ENCODE results near the gene ENG. TPM values are rescaled to one million over a fixed set of nuclear protein-coding genes. Genes with fewer than 3 reads are reported as not detected.
A peak's percentile ranks its signal among the peaks of the same experiment; 100 is the strongest.
"Not testable (repeated sequence)": the region's sequence is repeated elsewhere in the genome, so short reads cannot be mapped to it uniquely, and the experiment has no call there.

ENG gene
- total RNA-seq, 2 experiments from 2014 or later: 10.5 to 11.6 TPM

DNA sequence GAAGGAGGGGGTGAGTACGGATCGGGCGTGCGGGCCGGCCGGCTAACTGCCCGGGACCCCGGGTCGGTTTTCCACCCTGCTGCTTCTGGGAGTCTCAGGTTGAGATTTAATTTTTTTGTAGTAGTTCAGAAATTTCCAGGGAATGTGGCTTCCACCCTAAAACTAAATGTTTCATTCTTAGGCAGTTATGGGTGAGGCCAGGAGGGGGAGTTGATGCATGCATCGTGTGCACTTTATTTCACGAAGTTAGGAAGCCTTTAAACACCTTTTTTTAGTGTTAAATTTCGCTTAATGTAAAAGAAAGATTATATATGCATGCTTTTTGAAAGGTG lies 67.7 kb downstream of the ENG start:
- CTCF ChIA-PET: interaction anchor here (1.3 to 5.0 kb wide), 4 partner anchors 11 to 133 kb away, joined by 3 to 35 read pairs (median 4); no protein-coding TSS in a partner anchor
- Mint-ChIP-seq H3K4me1 (ENCODE audit: low read depth) (peaks cover 61% of the 10 kb centered on the region), H3K27me3 (ENCODE audit: low read depth) (no peaks in the 10 kb centered on the region), H3K4me3 (peak overlapping the region; percentile 95), H3K27ac (peak overlapping the region; percentile 81), H3K36me3 (ENCODE audit: low read depth) (peaks cover 38% of the 10 kb centered on the region), H3K9me3 (no peaks in the 10 kb centered on the region)
- no peak for DNase-seq
- intact Hi-C loops (cut with micrococcal nuclease): loop anchor here (1.0 kb wide), 2 partner anchors 84 to 135 kb away; no protein-coding TSS in a partner anchor

DNA sequence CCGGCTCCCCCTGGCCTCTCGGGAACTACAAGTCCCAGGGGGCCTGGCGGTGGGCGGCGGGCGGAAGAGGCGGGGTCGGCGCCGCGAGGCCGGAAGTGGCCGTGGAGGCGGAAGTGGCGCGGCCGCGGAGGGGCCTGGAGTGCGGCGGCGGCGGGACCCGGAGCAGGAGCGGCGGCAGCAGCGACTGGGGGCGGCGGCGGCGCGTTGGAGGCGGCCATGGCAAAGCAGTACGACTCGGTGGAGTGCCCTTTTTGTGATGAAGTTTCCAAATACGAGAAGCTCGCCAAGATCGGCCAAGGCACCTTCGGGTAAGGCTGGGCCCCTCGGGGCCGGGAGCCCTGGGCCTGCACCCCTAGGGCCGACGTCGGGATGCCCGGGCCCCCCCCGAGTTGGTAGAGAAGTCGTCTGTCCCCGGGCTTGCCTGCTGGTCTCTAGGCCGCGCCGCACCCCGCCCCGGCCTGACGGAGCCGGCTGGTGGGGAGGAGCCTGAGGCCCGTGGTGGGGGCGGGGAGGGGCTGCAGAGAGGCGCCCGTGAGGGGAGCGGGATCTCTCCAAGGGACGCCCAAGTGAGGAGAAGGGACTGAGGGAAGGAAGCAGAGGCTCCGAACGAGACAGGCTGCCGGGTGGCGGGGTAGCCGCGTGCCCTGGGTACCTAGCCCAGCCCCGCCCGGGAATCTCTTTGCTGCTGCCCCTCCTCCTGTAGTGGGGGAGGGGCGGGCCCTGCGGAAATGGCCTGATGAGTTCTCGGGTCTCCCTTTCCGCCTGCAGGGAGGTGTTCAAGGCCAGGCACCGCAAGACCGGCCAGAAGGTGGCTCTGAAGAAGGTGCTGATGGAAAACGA lies 68.3 kb downstream of the ENG start, which contains the start of gene CDK9:
Gene CDK9 (plus strand): TSS at position 102 of the 840 bp plus-strand sequence. CDS start 115 bp downstream, at position 217.
- intact Hi-C loops (cut with micrococcal nuclease): loop anchor here (1.0 to 2.0 kb wide), 7 partner anchors 10 to 135 kb away; partner anchors contain the start of genes FPGS, ST6GALNAC4 and TOR2A
- Mint-ChIP-seq H3K4me3 (peak within 1 kb of the TSS; percentile 95), H3K27ac (peak within 1 kb of the TSS; percentile 91), H3K9me3 (no peaks in the 10 kb centered on the region), H3K4me1 (ENCODE audit: low read depth) (peaks cover 66% of the 10 kb centered on the region), H3K27me3 (ENCODE audit: low read depth) (no peaks in the 10 kb centered on the region), H3K36me3 (ENCODE audit: low read depth) (peaks cover 35% of the 10 kb centered on the region)
- peak; percentile 93 for DNase-seq
- CTCF ChIA-PET: interaction anchor here (0.5 to 5.0 kb wide), 12 partner anchors 11 to 254 kb away, joined by 3 to 52 read pairs (median 4); partner anchors contain the start of gene TOR2A

DNA sequence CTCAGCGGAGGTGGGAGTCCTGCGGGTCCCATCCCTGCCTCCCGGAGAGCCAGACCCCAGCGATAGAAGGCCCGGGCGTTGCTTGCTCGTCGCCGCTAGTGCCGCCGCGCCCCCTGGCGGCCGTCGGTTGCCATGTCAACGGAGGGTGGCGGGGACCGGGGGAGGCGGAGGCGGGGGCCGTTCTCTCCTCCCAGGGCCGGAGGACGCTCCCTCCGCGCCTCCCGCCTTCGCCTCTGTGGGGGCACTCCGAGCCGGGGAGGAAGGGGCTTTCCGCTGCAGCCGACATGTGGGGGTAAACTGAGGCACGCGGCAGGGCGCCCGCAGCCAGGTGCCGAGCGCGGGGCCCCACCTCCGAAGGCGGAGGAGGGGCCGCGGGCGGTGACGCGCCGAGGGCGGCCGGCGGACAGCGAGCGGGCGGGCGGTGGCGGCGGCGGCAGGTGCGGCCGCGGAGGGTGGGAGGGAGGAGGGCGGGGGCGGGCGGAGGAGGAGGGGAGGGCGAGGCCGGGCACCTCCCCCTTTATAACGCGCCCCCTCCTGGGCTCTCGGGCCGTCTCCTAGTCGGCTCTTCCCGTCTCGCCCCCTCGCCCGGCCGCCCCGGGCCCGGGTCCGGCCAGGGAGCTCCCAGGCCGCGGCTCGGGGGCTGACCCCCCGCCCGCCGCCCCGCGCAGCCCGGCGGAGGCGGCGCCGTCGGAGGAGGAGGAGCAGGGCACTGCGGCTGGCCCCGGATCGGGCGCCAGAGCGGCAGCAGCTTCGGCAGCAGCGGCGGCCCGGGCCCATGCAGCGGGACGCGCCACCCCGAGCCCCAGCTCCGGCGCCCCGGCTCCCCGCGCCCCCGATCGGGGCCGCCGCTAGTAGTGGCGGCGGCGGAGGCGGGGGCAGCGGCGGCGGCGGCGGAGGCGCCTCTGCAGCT lies 69.2 kb downstream of the ENG start:
- Mint-ChIP-seq H3K27me3 (ENCODE audit: low read depth) (no peaks in the 10 kb centered on the region), H3K27ac (peak overlapping the region; percentile 91), H3K36me3 (ENCODE audit: low read depth) (peaks cover 31% of the 10 kb centered on the region), H3K4me1 (ENCODE audit: low read depth) (peaks cover 68% of the 10 kb centered on the region), H3K9me3 (no peaks in the 10 kb centered on the region), H3K4me3 (peak overlapping the region; percentile 95)
- CTCF ChIA-PET: interaction anchor here (0.5 to 5.0 kb wide), 15 partner anchors 10 to 255 kb away, joined by 3 to 52 read pairs (median 5); partner anchors contain the start of gene TOR2A
- intact Hi-C loops (cut with micrococcal nuclease): loop anchor here (1.0 to 2.0 kb wide), 5 partner anchors 9 to 132 kb away; partner anchors contain the start of genes FPGS, ST6GALNAC4 and TOR2A
- peak; percentile 91 for DNase-seq

DNA sequence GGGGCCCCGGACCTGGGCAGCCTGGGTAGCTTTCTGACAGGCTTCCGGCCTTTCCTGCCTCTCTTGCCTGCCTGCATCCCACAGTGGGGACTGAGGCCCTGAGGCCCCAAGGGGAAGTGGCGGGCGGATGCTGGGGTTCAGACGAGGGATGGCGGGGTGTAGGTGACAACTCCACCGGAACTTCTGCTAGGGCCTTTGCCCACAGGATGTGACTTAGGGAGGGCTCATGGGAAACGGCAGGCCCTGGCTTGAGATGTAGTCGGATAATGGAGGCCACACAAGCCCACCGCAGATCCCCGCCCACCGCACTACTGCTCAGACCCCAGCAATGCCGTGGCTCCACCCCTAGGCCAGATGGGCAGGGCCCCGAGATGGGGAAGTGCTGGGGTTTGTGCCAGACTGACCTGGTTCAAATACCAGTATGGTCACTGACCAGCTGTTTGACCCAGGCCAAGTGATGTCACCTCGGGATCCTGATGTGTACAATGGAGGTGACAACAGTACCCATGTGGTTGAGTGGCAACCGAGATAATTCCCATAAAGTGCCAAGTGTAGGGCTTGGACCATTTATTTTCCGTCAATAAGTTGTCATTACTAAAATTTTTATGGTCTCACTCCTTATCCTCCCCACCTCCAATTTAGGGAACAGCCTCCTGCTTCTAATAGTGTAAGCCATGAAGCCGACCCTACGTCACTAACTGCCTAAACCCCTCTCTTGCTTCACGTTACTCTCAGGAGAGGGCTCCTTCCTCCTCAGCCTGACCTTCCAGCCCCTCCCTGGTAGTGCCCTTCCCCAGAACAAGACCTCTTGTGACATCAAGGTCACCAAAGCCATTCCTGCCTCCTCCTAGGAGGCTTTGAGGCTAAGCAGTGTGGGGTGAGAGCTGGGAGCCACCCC lies 71.1 kb downstream of the ENG start:
- DNase-seq: peak; percentile 90
- intact Hi-C loops (cut with micrococcal nuclease): loop anchor here (2.0 kb wide), 1 partner anchor 133 kb away; the partner anchor contains the start of gene ST6GALNAC4
- CTCF ChIA-PET: interaction anchor here (0.7 to 5.0 kb wide), 8 partner anchors 10 to 86 kb away, joined by 3 to 52 read pairs (median 12); partner anchors contain the start of gene TOR2A
- H3K4me1 Mint-ChIP-seq (ENCODE audit: low read depth): peaks cover 73% of the 10 kb centered on the region
- peaks cover 15% of the 10 kb centered on the region for H3K36me3 Mint-ChIP-seq (ENCODE audit: low read depth)
- peak overlapping the region; percentile 63 for H3K4me3 Mint-ChIP-seq
- no peaks in the 10 kb centered on the region for H3K9me3 Mint-ChIP-seq
- H3K27me3 Mint-ChIP-seq (ENCODE audit: low read depth): no peaks in the 10 kb centered on the region
- peak overlapping the region; percentile 91 for H3K27ac Mint-ChIP-seq

DNA sequence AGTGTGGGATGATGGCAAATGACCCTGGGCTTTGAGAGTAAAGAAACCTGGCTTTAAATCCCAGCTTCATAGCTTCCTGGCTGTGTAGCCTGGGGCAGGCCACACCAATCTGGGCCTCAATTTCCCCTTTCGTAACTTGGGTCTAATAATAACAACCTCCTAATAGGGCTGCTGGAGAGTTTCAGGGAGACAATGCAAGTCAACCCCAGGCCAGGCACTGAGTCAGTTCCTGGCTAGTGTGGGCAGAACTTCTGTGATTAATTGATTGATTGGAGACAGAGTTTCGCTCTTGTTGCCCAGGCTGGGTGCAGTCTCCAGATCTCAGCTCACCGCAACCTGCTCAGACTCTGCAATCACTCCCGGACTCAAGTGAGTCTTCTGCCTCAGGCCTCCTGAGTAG lies 72.7 kb downstream of the ENG start:
- no peaks in the 10 kb centered on the region for H3K27me3 Mint-ChIP-seq (ENCODE audit: low read depth)

GRCh38 chr9:127780909-127781308 lies 73.5 kb downstream of the ENG start:
- DNase-seq; H3K9me3 Mint-ChIP-seq; intact Hi-C loops (cut with micrococcal nuclease); H3K27me3 Mint-ChIP-seq (ENCODE audit: low read depth); H3K4me3 Mint-ChIP-seq: not testable (repeated sequence)
- peaks cover 14% of the 10 kb centered on the region for H3K36me3 Mint-ChIP-seq (ENCODE audit: low read depth)
- CTCF ChIA-PET: interaction anchor here (0.8 to 1.0 kb wide), 2 partner anchors 15 to 46 kb away, joined by 3 to 4 read pairs; partner anchors contain the start of gene TOR2A
- H3K27ac Mint-ChIP-seq: peak overlapping the region; percentile 80
- H3K4me1 Mint-ChIP-seq (ENCODE audit: low read depth): peaks cover 69% of the 10 kb centered on the region

More for the DNA sequence above, 72.7 kb downstream of the ENG start:
- peak overlapping the region; percentile 75 for H3K27ac Mint-ChIP-seq
- peaks cover 14% of the 10 kb centered on the region for H3K36me3 Mint-ChIP-seq (ENCODE audit: low read depth)
- H3K9me3 Mint-ChIP-seq: no peaks in the 10 kb centered on the region
- intact Hi-C loops (cut with micrococcal nuclease): no loop called here
- H3K4me3 Mint-ChIP-seq: no peak overlapping the region
- CTCF ChIA-PET: interaction anchor here (4.9 kb wide), 1 partner anchor 47 kb away, joined by 52 read pairs; the partner anchor contains the start of gene TOR2A
- H3K4me1 Mint-ChIP-seq (ENCODE audit: low read depth): peaks cover 65% of the 10 kb centered on the region
- DNase-seq: no peak

GRCh38 chr9:127780126-127780885 lies 74.2 kb downstream of the ENG start:
- no peak for DNase-seq
- Mint-ChIP-seq H3K27me3 (ENCODE audit: low read depth) (no peaks in the 10 kb centered on the region), H3K27ac (peak overlapping the region; percentile 80), H3K4me3 (no peak overlapping the region), H3K9me3 (no peaks in the 10 kb centered on the region), H3K4me1 (ENCODE audit: low read depth) (peaks cover 69% of the 10 kb centered on the region), H3K36me3 (ENCODE audit: low read depth) (peaks cover 14% of the 10 kb centered on the region)
- CTCF ChIA-PET: interaction anchor here (0.8 to 1.0 kb wide), 3 partner anchors 13 to 46 kb away, joined by 3 to 5 read pairs (median 4); partner anchors contain the start of gene TOR2A
- intact Hi-C loops (cut with micrococcal nuclease): no loop called here

DNA sequence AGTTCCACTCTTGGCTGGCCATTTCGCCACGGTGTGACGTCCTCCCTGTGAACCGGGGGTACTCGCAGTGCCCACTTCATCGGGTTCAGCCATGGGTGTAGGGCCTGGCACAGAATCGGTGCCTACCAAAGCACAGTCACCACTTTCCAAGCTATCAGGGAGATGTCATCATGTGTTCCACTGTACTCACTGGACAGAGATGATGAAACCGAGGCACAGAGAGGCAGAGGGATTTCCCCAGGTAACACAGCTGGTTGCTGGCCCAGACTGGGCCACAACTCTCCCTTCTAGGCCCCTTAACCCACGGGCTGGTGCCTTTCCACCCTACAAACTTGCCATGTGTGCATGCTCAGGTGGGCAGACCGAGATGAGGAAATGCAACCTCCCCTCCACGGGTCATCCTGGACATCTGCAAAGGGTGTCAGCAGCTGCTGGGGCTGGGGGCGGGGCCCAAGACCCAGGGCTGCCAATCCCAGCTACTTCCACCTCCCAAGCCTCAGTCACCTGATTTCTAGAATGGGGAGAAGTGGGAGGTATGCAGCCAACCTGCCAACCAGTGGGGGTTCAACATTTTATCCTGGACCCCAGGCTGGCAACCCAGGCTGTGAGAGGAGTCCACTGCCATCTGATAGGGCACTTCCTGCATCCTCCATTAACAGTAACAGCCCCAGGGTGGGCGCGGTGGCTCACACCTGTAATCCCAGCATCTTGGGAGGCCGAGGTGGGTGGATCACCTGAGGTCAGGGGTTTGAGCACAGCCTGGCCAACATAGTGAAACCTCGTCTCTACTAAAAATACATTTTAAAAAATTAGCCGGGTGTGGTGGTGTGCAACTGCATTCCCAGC lies 75.1 kb downstream of the ENG start:
- CTCF ChIA-PET: interaction anchor here (0.6 to 1.3 kb wide), 4 partner anchors 12 to 61 kb away, joined by 3 to 7 read pairs (median 4); partner anchors contain the start of gene TOR2A
- DNase-seq: peak; percentile 87
- Mint-ChIP-seq H3K27ac (peak overlapping the region; percentile 96), H3K27me3 (ENCODE audit: low read depth) (no peaks in the 10 kb centered on the region), H3K36me3 (ENCODE audit: low read depth) (peaks cover 15% of the 10 kb centered on the region), H3K9me3 (no peaks in the 10 kb centered on the region), H3K4me1 (ENCODE audit: low read depth) (peaks cover 65% of the 10 kb centered on the region), H3K4me3 (peak overlapping the region; percentile 96)
- intact Hi-C loops (cut with micrococcal nuclease): loop anchor here (1.0 to 10.0 kb wide), 2 partner anchors 8 to 535 kb away; no protein-coding TSS in a partner anchor

DNA sequence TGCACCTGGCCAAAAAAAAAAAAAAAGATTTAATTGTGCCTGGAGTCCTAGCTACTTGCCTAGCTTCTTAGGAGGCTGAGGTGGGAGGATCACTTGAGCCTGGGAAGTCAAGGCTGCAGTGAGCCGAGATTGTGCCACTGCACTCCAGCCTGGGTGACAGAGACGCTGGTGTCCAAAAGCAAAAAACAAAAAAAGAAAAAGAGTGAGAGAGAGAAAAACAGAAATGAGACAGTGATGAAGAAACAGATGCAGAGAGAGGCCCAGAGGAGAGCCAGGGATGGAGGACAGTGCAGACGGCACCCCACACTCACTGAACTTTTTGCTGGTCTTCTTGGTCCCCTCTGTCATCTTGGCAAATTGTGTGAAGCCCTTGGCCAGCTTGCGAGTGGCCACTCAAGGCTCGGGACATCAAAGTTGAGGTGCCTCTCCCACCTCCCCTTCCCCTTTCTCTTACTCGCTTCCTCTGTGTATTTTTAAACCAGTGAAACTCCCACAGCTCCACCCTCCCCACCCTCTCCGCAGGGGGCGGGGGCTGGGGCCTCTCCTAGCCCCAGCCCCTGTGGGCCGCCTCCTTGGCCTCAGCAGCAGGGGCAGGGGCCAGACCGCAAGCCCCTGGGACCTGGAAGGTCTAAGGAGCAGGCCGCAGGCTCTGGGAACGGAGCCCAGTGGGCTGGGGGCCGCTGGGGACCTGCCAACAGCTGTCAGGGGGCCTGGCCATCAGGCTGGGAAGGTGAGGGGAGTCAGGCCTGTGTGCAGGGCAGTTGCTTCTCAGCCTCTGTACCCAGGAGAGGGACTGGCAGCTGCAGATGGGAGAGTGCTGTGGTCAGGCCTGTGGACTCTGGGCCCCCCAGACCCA lies 76.0 kb downstream of the ENG start, which contains the start of gene SH2D3C:
Gene SH2D3C (minus strand): TSS at position 387 of the 856 bp plus-strand sequence. CDS start 39 bp downstream, at position 348.
- Mint-ChIP-seq H3K4me3 (peak within 1 kb of the TSS; percentile 96), H3K9me3 (no peaks in the 10 kb centered on the region), H3K4me1 (ENCODE audit: low read depth) (peaks cover 59% of the 10 kb centered on the region), H3K27ac (peak within 1 kb of the TSS; percentile 96), H3K36me3 (ENCODE audit: low read depth) (peaks cover 20% of the 10 kb centered on the region), H3K27me3 (ENCODE audit: low read depth) (no peaks in the 10 kb centered on the region)
- intact Hi-C loops (cut with micrococcal nuclease): loop anchor here (1.0 to 10.0 kb wide), 2 partner anchors 7 to 534 kb away; no protein-coding TSS in a partner anchor
- DNase-seq: peak; percentile 69
- CTCF ChIA-PET: interaction anchor here (0.6 to 1.3 kb wide), 6 partner anchors 11 to 135 kb away, joined by 3 to 7 read pairs (median 4); partner anchors contain the start of gene TOR2A
